ENCODE measurements around the gene SMYD3. TPM values are rescaled to one million over a fixed set of nuclear protein-coding genes. Genes with fewer than 3 reads are reported as not detected.
A peak's percentile ranks its signal among the peaks of the same experiment; 100 is the strongest.

Gene SMYD3
- total RNA-seq, 1 experiment from 2014 or later: 17.4 TPM

DNA sequence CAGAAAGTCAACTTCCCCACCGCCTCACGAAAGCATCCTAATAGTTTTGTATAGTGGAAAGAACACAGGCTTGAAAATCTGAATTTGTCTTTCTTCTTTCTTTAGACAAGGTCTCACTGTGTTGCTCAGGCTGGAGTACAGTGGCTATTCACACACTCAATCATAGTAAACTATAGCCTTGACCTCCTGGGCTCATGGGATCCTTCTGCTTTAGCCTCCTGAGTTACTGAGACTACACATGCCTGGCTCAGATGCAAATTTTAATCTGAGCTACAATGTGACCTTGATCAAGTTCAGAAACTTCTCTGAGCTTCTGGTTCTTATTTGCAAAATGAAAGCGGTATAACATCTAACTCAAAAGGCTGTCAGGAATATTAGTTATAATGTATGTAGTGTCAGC, 362.1 kb downstream of the SMYD3 start:
- peaks cover 10% of the 10 kb centered on the region for H3K4me1 ChIP-seq (ENCODE audit: control insufficient read depth, insufficient read depth, low read length)
- CTCF ChIA-PET: no interaction called here
- DNase-seq (ENCODE audit: low read depth, low spot score): no peak
- POLR2A ChIA-PET: interaction anchor here (0.5 kb wide), 1 partner anchor 21 kb away, joined by 3 read pairs; no protein-coding TSS in a partner anchor
- TF ChIP-seq, protein P1, sequence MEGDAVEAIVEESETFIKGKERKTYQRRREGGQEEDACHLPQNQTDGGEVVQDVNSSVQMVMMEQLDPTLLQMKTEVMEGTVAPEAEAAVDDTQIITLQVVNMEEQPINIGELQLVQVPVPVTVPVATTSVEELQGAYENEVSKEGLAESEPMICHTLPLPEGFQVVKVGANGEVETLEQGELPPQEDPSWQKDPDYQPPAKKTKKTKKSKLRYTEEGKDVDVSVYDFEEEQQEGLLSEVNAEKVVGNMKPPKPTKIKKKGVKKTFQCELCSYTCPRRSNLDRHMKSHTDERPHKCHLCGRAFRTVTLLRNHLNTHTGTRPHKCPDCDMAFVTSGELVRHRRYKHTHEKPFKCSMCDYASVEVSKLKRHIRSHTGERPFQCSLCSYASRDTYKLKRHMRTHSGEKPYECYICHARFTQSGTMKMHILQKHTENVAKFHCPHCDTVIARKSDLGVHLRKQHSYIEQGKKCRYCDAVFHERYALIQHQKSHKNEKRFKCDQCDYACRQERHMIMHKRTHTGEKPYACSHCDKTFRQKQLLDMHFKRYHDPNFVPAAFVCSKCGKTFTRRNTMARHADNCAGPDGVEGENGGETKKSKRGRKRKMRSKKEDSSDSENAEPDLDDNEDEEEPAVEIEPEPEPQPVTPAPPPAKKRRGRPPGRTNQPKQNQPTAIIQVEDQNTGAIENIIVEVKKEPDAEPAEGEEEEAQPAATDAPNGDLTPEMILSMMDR (IDR thresholded peaks at IDR 0.05): no peak
- TF ChIP-seq TCF7L2 (IDR thresholded peaks at IDR 0.05; ENCODE audit: low read depth, low read length) (no peak), POLR2AphosphoS5 (IDR thresholded peaks at IDR 0.05; ENCODE audit: low read depth, low read length) (no peak), SIN3A (IDR thresholded peaks at IDR 0.05; ENCODE audit: borderline replicate concordance, insufficient read depth, low read depth, low read length) (no peak)
- TF ChIP-seq, protein P2, sequence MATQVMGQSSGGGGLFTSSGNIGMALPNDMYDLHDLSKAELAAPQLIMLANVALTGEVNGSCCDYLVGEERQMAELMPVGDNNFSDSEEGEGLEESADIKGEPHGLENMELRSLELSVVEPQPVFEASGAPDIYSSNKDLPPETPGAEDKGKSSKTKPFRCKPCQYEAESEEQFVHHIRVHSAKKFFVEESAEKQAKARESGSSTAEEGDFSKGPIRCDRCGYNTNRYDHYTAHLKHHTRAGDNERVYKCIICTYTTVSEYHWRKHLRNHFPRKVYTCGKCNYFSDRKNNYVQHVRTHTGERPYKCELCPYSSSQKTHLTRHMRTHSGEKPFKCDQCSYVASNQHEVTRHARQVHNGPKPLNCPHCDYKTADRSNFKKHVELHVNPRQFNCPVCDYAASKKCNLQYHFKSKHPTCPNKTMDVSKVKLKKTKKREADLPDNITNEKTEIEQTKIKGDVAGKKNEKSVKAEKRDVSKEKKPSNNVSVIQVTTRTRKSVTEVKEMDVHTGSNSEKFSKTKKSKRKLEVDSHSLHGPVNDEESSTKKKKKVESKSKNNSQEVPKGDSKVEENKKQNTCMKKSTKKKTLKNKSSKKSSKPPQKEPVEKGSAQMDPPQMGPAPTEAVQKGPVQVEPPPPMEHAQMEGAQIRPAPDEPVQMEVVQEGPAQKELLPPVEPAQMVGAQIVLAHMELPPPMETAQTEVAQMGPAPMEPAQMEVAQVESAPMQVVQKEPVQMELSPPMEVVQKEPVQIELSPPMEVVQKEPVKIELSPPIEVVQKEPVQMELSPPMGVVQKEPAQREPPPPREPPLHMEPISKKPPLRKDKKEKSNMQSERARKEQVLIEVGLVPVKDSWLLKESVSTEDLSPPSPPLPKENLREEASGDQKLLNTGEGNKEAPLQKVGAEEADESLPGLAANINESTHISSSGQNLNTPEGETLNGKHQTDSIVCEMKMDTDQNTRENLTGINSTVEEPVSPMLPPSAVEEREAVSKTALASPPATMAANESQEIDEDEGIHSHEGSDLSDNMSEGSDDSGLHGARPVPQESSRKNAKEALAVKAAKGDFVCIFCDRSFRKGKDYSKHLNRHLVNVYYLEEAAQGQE (IDR thresholded peaks at IDR 0.05; ENCODE audit: insufficient read depth in 1 of 2, low read depth in 2 of 2, low read length in 1 of 2): no peak
- no peak for ATAC-seq
- no peaks in the 10 kb centered on the region; the same call in 1 of the 2 replicates for H3K9me3 ChIP-seq (ENCODE audit: control insufficient read depth, insufficient read depth, low read depth, low read length)
- no peaks in the 10 kb centered on the region for H3K36me3 ChIP-seq (ENCODE audit: control insufficient read depth, insufficient read depth, low read length)
- in situ Hi-C loops (cut with HindIII; ENCODE audit: low pct_unique_long_range_greater_than_20kb, low sequenced_read_pairs) (no loop called here), intact Hi-C loops (cut with micrococcal nuclease; ENCODE audit: unreplicated experiment) (no loop called here)
- H3K4me3 ChIP-seq (ENCODE audit: low read depth in 2 of 2, low read length in 2 of 2): no peak overlapping the region
- no peaks in the 10 kb centered on the region for H3K27me3 ChIP-seq (ENCODE audit: control insufficient read depth, insufficient read depth, low read length)
- H3K27ac ChIP-seq (ENCODE audit: low read length): no peak overlapping the region
- BruUV-seq (replicated peaks): no TSS peak

DNA sequence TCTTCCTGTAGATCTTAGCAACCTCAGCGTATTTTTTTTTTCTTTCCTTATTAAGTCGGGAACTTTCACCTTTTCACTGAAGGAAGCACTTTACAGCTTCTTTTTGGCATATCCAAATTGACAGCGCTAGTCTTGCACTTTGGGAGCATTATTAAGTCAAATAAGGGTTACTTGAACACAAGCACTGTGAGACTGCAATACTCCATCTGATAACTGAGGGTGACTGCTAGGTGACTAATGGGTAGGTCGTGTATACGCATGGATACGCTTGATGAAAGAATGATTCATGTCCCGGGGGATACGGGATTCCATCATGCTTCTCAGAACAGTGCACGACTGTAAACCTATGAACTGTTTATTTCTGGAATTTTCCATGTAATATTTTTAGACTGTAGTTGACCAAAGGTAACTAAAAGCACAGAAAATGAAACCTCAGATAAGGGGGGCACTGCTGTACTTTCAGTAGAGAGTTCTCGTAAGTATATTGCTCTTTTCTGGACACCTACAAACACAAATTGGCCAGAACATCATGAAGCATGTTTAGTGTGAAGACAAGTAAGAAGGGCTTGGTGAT, 364.7 kb downstream of the SMYD3 start:
- BruUV-seq (replicated peaks): no TSS peak
- peak; percentile 85 for DNase-seq (ENCODE audit: low read depth, low spot score)

More for the DNA sequence above, 364.7 kb downstream of the SMYD3 start:
- H3K36me3 ChIP-seq (ENCODE audit: control insufficient read depth, insufficient read depth, low read length): no peaks in the 10 kb centered on the region
- H3K4me3 ChIP-seq (ENCODE audit: low read depth in 2 of 2, low read length in 2 of 2): no peak overlapping the region
- ChIA-PET CTCF (no interaction called here), POLR2A (no interaction called here)
- peaks cover 10% of the 10 kb centered on the region for H3K4me1 ChIP-seq (ENCODE audit: control insufficient read depth, insufficient read depth, low read length)
- in situ Hi-C loops (cut with HindIII; ENCODE audit: low pct_unique_long_range_greater_than_20kb, low sequenced_read_pairs): no loop called here
- no peaks in the 10 kb centered on the region for H3K27me3 ChIP-seq (ENCODE audit: control insufficient read depth, insufficient read depth, low read length)
- H3K9me3 ChIP-seq (ENCODE audit: control insufficient read depth, insufficient read depth, low read depth, low read length): no peaks in the 10 kb centered on the region; the same call in 1 of the 2 replicates
- TF ChIP-seq SIN3A (IDR thresholded peaks at IDR 0.05; ENCODE audit: borderline replicate concordance, insufficient read depth, low read depth, low read length) (no peak), POLR2AphosphoS5 (IDR thresholded peaks at IDR 0.05; ENCODE audit: low read depth, low read length) (no peak)
- TF ChIP-seq, protein P2 (IDR thresholded peaks at IDR 0.05; ENCODE audit: insufficient read depth in 1 of 2, low read depth in 2 of 2, low read length in 1 of 2): no peak
- peak; percentile 95 for ATAC-seq
- 0 out of 2 replicates have a peak overlapping the region, but pooled peaks have one; percentile 41 for H3K27ac ChIP-seq (ENCODE audit: low read length)
- intact Hi-C loops (cut with micrococcal nuclease; ENCODE audit: unreplicated experiment): no loop called here

Data from Panc1 (cell line).